Astrocyte (in vitro differentiated cells and primary cell): Measurements from ENCODE around the gene CRIM1. TPM values are rescaled to one million over a fixed set of nuclear protein-coding genes. Genes with fewer than 3 reads are reported as not detected.

Source experiments
- DNase-seq: peaks from one replicate; pipeline ENCODE4 v3.0.0-alpha.2; 2010; ENCODE audit warnings: low read depth
- FAIRE-seq: peaks from 2 replicates; lab custom pipeline; 2011; peaks lifted over from hg19 to GRCh38; lab: Jason Lieb, UNC
- H2AFZ ChIP-seq: 2 replicates; pipeline ENCODE4 v1.6.0; 2012; ENCODE audit warnings: low read depth, low read length, inconsistent platforms
- H3K27ac ChIP-seq: 2 replicates; pipeline ENCODE4 v1.5.1; 2011; ENCODE audit warnings: low read depth, low read length, inconsistent platforms
- H3K27me3 ChIP-seq: 2 replicates; pipeline ENCODE4 v1.6.0; 2011; ENCODE audit warnings: low read length, inconsistent platforms; ENCODE audit not compliant: insufficient read depth
- H3K36me3 ChIP-seq: 2 replicates; pipeline ENCODE4 v1.5.1; 2011; ENCODE audit warnings: low read length, inconsistent platforms; ENCODE audit not compliant: insufficient read depth
- H3K4me1 ChIP-seq: 2 replicates; pipeline ENCODE4 v1.5.1; 2011; ENCODE audit warnings: low read length, inconsistent platforms; ENCODE audit not compliant: insufficient read depth
- H3K4me2 ChIP-seq: 2 replicates; pipeline ENCODE4 v1.6.0; 2012; ENCODE audit warnings: low read length, inconsistent platforms
- H3K4me3 ChIP-seq: 2 replicates; pipeline ENCODE4 v1.5.1; 2011; ENCODE audit warnings: low read depth, mild to moderate bottlenecking, low read length, inconsistent platforms; ENCODE audit not compliant: insufficient read depth
- H3K79me2 ChIP-seq: 2 replicates; pipeline ENCODE4 v1.6.0; 2012; ENCODE audit warnings: mild to moderate bottlenecking, low read length, inconsistent platforms; ENCODE audit not compliant: insufficient read depth
- H3K9ac ChIP-seq: 2 replicates; pipeline ENCODE4 v1.6.0; 2012; ENCODE audit warnings: mild to moderate bottlenecking, low read length, inconsistent platforms
- H3K9me3 ChIP-seq: 2 replicates; pipeline ENCODE4 v1.5.1; 2012; ENCODE audit warnings: low read depth, mild to moderate bottlenecking, low read length, inconsistent platforms; ENCODE audit not compliant: insufficient read depth
- H4K20me1 ChIP-seq: 2 replicates; pipeline ENCODE4 v1.6.0; 2012; ENCODE audit warnings: low read length, inconsistent platforms; ENCODE audit not compliant: insufficient read depth
- H3K27ac Mint-ChIP-seq: one replicate; pipeline ENCODE4 v1.8.0; 2021; ENCODE audit warnings: mild to moderate bottlenecking, mixed read lengths; ENCODE audit not compliant: unreplicated experiment
- H3K27me3 Mint-ChIP-seq: one replicate; pipeline ENCODE4 v1.8.0; 2021; ENCODE audit warnings: low read depth, mixed read lengths; ENCODE audit not compliant: unreplicated experiment
- H3K36me3 Mint-ChIP-seq: one replicate; pipeline ENCODE4 v1.8.0; 2021; ENCODE audit warnings: low read depth, mixed read lengths; ENCODE audit not compliant: unreplicated experiment
- H3K4me1 Mint-ChIP-seq: one replicate; pipeline ENCODE4 v1.8.0; 2021; ENCODE audit warnings: low read depth, mixed read lengths; ENCODE audit not compliant: unreplicated experiment
- H3K4me3 Mint-ChIP-seq: one replicate; pipeline ENCODE4 v1.8.0; 2021; ENCODE audit warnings: mild to moderate bottlenecking, moderate library complexity, mixed read lengths; ENCODE audit not compliant: unreplicated experiment
- H3K9me3 Mint-ChIP-seq: one replicate; pipeline ENCODE4 v1.8.0; 2021; ENCODE audit warnings: mild to moderate bottlenecking, mixed read lengths; ENCODE audit not compliant: unreplicated experiment
- EZH2 ChIP-seq: IDR thresholded peaks from 2 replicates; pipeline ENCODE4 v1.6.1; 2012; ENCODE audit warnings: mild to moderate bottlenecking, low read length, inconsistent platforms; ENCODE audit not compliant: insufficient read depth
- total RNA-seq: library from RNA; stranded (reverse); gene quantifications from 2 replicates; pipeline ENCODE4 v1.2.1, GENCODE V29; 2021
- TF ChIP-seq, protein P1 (sequence below): IDR thresholded peaks from 2 replicates; pipeline ENCODE4 v1.5.1; 2011; ENCODE audit warnings: low read depth, mild to moderate bottlenecking, inconsistent platforms, low read length, moderate library complexity; ENCODE audit not compliant: insufficient read depth

Gene CRIM1
- total RNA-seq, 1 donor from 2014 or later, result 180 TPM

DNA sequence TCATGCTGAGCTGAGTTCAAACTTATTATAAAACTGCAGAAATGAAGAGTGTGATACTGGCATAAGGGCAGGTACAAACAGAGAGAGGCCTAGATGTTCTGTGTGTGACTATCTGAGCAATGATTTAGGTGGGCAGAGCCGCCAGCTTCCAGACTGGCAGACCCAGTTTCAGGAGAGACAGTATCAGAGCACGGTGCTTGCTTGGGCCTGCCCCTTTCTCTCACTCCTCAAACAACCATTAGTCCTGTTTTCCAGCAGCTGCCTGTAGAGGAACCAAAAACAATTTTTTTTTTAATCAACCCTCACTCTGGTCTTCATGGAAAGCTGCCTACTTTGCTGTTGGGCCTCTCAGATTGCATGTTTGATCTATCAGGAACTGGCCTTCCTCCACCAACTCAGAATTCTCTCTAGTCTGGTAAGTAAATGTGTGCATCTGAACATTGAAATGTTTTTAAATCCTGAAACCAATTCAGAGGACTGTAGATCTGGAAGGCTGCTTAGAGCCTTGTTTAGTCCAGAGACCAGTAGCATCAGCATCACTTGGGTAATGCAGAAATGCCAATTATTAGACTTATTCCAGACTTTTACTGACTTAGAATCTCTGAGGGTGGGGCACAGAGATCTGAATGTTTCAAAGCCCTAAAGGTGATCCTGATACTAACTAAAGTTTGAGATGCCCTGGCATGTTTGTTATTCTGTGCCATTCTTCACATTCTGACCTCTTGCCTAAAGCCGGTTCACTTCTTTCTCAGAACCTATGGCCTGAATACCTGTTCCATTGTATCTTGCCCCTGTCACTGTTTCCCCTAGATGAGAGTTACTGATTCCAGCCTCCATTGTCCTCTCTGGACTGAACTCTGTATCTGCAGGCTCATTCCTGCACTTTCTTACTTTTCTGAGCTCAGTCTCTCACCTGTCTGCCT is 24.8 kb upstream of the CRIM1 start:
- H4K20me1 ChIP-seq, result no peaks in the 10 kb centered on the region
- no peak overlapping the region for H3K4me2 ChIP-seq
- no peak overlapping the region for H3K4me3 ChIP-seq
- FAIRE-seq, result no peak
- DNase-seq, result no peak
- H3K4me1 ChIP-seq, result peaks cover 14% of the 10 kb centered on the region
- H3K79me2 ChIP-seq, result no peaks in the 10 kb centered on the region
- Mint-ChIP-seq H3K27ac (peak overlapping the region; percentile 66), H3K9me3 (no peaks in the 10 kb centered on the region), H3K4me3 (no peak overlapping the region), H3K27me3 (no peaks in the 10 kb centered on the region), H3K4me1 (peaks cover 15% of the 10 kb centered on the region), H3K36me3 (no peaks in the 10 kb centered on the region)
- no peak for TF ChIP-seq EZH2
- TF ChIP-seq, protein P1, sequence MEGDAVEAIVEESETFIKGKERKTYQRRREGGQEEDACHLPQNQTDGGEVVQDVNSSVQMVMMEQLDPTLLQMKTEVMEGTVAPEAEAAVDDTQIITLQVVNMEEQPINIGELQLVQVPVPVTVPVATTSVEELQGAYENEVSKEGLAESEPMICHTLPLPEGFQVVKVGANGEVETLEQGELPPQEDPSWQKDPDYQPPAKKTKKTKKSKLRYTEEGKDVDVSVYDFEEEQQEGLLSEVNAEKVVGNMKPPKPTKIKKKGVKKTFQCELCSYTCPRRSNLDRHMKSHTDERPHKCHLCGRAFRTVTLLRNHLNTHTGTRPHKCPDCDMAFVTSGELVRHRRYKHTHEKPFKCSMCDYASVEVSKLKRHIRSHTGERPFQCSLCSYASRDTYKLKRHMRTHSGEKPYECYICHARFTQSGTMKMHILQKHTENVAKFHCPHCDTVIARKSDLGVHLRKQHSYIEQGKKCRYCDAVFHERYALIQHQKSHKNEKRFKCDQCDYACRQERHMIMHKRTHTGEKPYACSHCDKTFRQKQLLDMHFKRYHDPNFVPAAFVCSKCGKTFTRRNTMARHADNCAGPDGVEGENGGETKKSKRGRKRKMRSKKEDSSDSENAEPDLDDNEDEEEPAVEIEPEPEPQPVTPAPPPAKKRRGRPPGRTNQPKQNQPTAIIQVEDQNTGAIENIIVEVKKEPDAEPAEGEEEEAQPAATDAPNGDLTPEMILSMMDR, result no peak
- H3K9ac ChIP-seq, result peak overlapping the region; percentile 21
- no peaks in the 10 kb centered on the region for H3K36me3 ChIP-seq
- H3K9me3 ChIP-seq, result no peaks in the 10 kb centered on the region
- no peak overlapping the region for H2AFZ ChIP-seq
- H3K27me3 ChIP-seq, result no peaks in the 10 kb centered on the region
- H3K27ac ChIP-seq, result peak overlapping the region; percentile 32

DNA sequence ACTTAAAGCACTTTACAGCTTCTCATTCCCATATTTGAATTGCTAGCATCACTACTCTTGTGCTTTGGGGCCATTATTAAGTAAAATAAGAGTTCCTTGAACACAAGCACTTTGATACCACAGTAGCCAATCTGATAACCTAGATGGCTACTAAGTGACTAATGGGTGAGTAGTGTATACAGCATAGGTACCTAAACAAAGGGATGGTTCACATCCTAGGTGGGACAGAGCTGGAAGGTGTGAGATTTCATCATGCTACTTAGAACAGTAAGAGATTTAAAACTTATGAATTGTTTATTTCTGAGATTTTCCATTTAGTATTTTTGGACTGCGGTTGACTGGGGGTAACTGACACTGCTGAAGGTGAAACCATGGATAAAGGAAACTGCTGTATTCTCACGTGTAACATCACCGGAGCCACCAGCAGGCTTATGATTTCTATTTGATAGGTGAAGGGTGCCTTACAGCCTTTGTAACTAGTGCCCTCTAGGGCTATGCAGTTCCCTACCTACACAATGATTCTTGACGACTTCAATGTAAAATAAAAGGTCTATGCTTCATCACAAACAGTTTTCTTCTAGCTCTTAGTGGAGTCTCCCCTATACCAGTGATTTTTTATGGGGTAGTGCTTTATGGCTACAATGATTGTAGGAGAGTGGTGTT is 22.1 kb upstream of the CRIM1 start:
- H3K4me1 Mint-ChIP-seq, result peaks cover 24% of the 10 kb centered on the region
- no peaks in the 10 kb centered on the region for H3K9me3 Mint-ChIP-seq
- no peaks in the 10 kb centered on the region for H3K79me2 ChIP-seq
- no peak overlapping the region for H2AFZ ChIP-seq
- no peak overlapping the region for H3K4me2 ChIP-seq
- no peaks in the 10 kb centered on the region for H3K36me3 Mint-ChIP-seq
- no peaks in the 10 kb centered on the region for H4K20me1 ChIP-seq
- H3K27ac ChIP-seq, result no peak overlapping the region
- no peaks in the 10 kb centered on the region for H3K27me3 ChIP-seq
- H3K27ac Mint-ChIP-seq, result no peak overlapping the region
- no peak overlapping the region for H3K4me3 ChIP-seq
- peaks cover 20% of the 10 kb centered on the region for H3K4me1 ChIP-seq
- H3K36me3 ChIP-seq, result no peaks in the 10 kb centered on the region
- no peak overlapping the region for H3K4me3 Mint-ChIP-seq
- H3K27me3 Mint-ChIP-seq, result no peaks in the 10 kb centered on the region
- H3K9ac ChIP-seq, result no peak overlapping the region
- TF ChIP-seq EZH2, result no peak
- TF ChIP-seq, protein P1, result no peak
- FAIRE-seq (peak; percentile 5), DNase-seq (no peak)
- no peaks in the 10 kb centered on the region for H3K9me3 ChIP-seq
